Measurements from ENCODE around the gene ANKRD36.
"Not testable (repeated sequence)": the region's sequence is repeated elsewhere in the genome, so short reads cannot be mapped to it uniquely, and the experiment has no call there.

- not testable (repeated sequence) for TF ChIP-seq POLR2AphosphoS5, POLR2A (IDR thresholded peaks at IDR 0.05)
Observed at GRCh38 chr2:97215025-97215424, 102.1 kb downstream of the ANKRD36 start.

Data from sigmoid colon (tissue), 4 donors.